ENCODE data around the gene ADAR.
A peak's percentile ranks its signal among the peaks of the same experiment; 100 is the strongest.

ADAR gene

GRCh38 chr1:154586231-154586630 is 21.8 kb downstream of the ADAR start:
- DNase-seq (ENCODE audit: low spot score), result no peak

GRCh38 chr1:154584267-154584994 is 23.6 kb downstream of the ADAR start:
- no peak for DNase-seq (ENCODE audit: low spot score)

- no peak for DNase-seq (ENCODE audit: low spot score)
These were observed 24.2 kb downstream of the ADAR start for GRCh38 chr1:154583773-154584172.

GRCh38 chr1:154582885-154583284 is 25.1 kb downstream of the ADAR start:
- no peak for DNase-seq (ENCODE audit: low spot score)

GRCh38 chr1:154581766-154582165 is 26.2 kb downstream of the ADAR start:
- DNase-seq (ENCODE audit: low spot score), result no peak

- no peak for DNase-seq (ENCODE audit: low spot score)
These were observed 28.6 kb downstream of the ADAR start for GRCh38 chr1:154579374-154579773.

GRCh38 chr1:154578058-154578418 is 29.9 kb downstream of the ADAR start:
- no peak for DNase-seq (ENCODE audit: low spot score)

GRCh38 chr1:154577346-154578057 is 30.5 kb downstream of the ADAR start:
- DNase-seq (ENCODE audit: low spot score), result no peak

GRCh38 chr1:154575951-154576566 is 31.9 kb downstream of the ADAR start:
- no peak for DNase-seq (ENCODE audit: low spot score)

GRCh38 chr1:154575147-154575927 is 32.6 kb downstream of the ADAR start:
- DNase-seq (ENCODE audit: low spot score), result no peak

GRCh38 chr1:154574716-154575115 is 33.3 kb downstream of the ADAR start:
- DNase-seq (ENCODE audit: low spot score), result no peak

GRCh38 chr1:154573168-154573510 is 34.8 kb downstream of the ADAR start:
- DNase-seq (ENCODE audit: low spot score), result no peak

GRCh38 chr1:154572468-154573167 is 35.4 kb downstream of the ADAR start:
- DNase-seq (ENCODE audit: low spot score), result no peak

GRCh38 chr1:154571964-154572288 is 36.1 kb downstream of the ADAR start:
- no peak for DNase-seq (ENCODE audit: low spot score)

- no peak for DNase-seq (ENCODE audit: low spot score)
These were observed 36.6 kb downstream of the ADAR start for GRCh38 chr1:154571244-154571963.

- DNase-seq (ENCODE audit: low spot score), result no peak
These were observed 39.7 kb downstream of the ADAR start for GRCh38 chr1:154568157-154568815.

- DNase-seq (ENCODE audit: low spot score), result peak; percentile 29
These were observed 40.4 kb downstream of the ADAR start, which contains the start of gene CHRNB2 for GRCh38 chr1:154567386-154568156. Gene CHRNB2, plus strand, starts transcription at chr1:154567778. Its CDS starts 267 bp downstream, at chr1:154568045.

GRCh38 chr1:154565876-154566275 is 42.1 kb downstream of the ADAR start:
- no peak for DNase-seq (ENCODE audit: low spot score)

GRCh38 chr1:154559466-154560044 is 48.4 kb downstream of the ADAR start:
- peak; percentile 95 for DNase-seq (ENCODE audit: low spot score)
